ENCODE results near the gene TUBGCP2.

DNA sequence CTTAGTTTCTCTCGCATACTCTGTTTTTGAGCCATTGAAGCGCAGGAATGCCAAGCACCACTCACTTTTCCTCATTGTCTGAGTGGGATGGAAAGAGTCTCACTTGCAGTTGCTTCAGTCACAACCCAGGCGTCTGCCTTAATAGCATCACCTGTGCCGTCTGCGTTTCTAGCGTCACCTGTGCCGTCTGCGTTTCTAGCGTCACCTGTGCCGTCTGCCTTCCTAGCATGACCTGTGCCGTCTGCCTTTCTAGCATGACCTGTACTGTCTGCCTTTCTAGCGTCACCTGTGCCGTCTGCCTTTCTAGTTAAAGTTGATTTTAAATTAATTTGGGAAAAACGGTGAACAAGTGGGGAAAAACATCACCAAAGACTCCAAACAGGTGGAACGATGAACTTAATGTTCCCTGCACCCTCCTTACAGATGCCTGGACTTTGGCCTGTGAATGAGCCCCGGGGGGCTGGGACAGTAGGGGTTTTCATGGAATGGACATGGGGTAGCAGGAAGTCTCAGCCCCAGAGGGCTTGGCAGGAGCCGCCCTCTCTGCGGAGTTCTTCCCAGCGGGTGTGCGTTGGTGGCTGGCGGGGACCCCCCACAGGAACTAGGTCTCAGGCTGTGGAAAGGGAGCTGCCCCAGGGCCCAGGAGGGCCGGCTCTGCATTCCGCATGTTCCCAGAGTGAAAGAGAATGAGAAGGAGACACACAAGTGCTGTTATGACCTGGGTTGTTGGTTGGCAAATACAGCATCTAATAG lies 3.5 kb upstream of the TUBGCP2 start:
- TF ChIP-seq EZH2 (IDR thresholded peaks at IDR 0.05) (no peak), POLR2AphosphoS5 (IDR thresholded peaks at IDR 0.05; ENCODE audit: borderline replicate concordance, low read depth, low read length) (no peak), FOXP2 (optimal IDR thresholded peaks at IDR 0.05; ENCODE audit: control extremely low read depth, extremely low read length, insufficient read depth) (no peak)

Data from SK-N-MC (cell line).